HepG2 (cell line): ENCODE data around the gene ABI2. TPM values are rescaled to one million over a fixed set of nuclear protein-coding genes. Genes with fewer than 3 reads are reported as not detected.
"Not testable (repeated sequence)": the region's sequence is repeated elsewhere in the genome, so short reads cannot be mapped to it uniquely, and the experiment has no call there.

ENCODE experiments used
- ATAC-seq: fragments of 200-7000 bp; cut with Tn5 transposase; 3 replicates; pipeline ENCODE4 v1.9.1; 2020; ENCODE audit warnings: mild to moderate bottlenecking, moderate library complexity
- BruUV-seq: library from RNA; stranded (reverse); fragments of 400-500 nt; replicated peaks from 2 replicates; lab custom pipeline; 2021; lab: Mats Ljungman, UMichigan
- CTCF ChIA-PET: fragments of 300-600 bp; formaldehyde crosslinking; extraction: SDS; loops from one replicate; lab custom pipeline; 2021; ENCODE audit warnings: low total read pairs, inconsistent platforms, low intra/inter-chr PET ratio; lab: Yijun Ruan, JAX
- POLR2A ChIA-PET: fragments of 350-600 bp; sonication (Branson Sonifier 250); formaldehyde crosslinking; loops from one replicate; lab custom pipeline; 2020; ENCODE audit warnings: antibody characterized with exemption, inconsistent platforms; lab: Yijun Ruan, JAX
- DNase-seq: peaks from one replicate; pipeline ENCODE4 v3.0.0-alpha.2; 2015; ENCODE audit warnings: low spot score
- FAIRE-seq: peaks from 3 replicates; lab custom pipeline; 2011; peaks lifted over from hg19 to GRCh38; lab: Jason Lieb, UNC
- H2AFZ ChIP-seq: one replicate; pipeline ENCODE4 v1.6.1; 2011; ENCODE audit warnings: low read length, inconsistent platforms
- H3K27ac ChIP-seq: fragments of 300-600 bp; 3 replicates; pipeline ENCODE4 v1.8.0; 2011; ENCODE audit warnings: mixed run types, mild to moderate bottlenecking, mixed read lengths, low read length, inconsistent platforms; ENCODE audit not compliant: insufficient read depth; ENCODE audit errors: extremely low read length
- H3K27me3 ChIP-seq, 2 experiments: fragments of 200-600 bp in 1 of 2; 2 replicates in 1 of 2; 3 replicates in 1 of 2; pipeline versions ENCODE4 v1.6.0 to v1.8.0; 2011; ENCODE audit warnings: low read length in 2 of 2, mild to moderate bottlenecking in 2 of 2, moderate library complexity in 2 of 2, inconsistent platforms in 1 of 2; ENCODE audit not compliant: insufficient read depth in 2 of 2, control insufficient read depth in 1 of 2
- H3K36me3 ChIP-seq, 2 experiments: fragments of 200-600 bp in 1 of 2; replicated peaks in 1 of 2; 2 replicates in 1 of 2; 3 replicates in 1 of 2; pipeline versions ENCODE4 v1.5.1 to v1.8.0; 2011; ENCODE audit warnings: low read length in 2 of 2, inconsistent platforms in 1 of 2; ENCODE audit not compliant: insufficient read depth in 2 of 2, control insufficient read depth in 1 of 2
- H3K4me1 ChIP-seq: 2 replicates; pipeline ENCODE4 v1.5.1; 2012; ENCODE audit warnings: low read length, inconsistent platforms; ENCODE audit not compliant: insufficient read depth
- H3K4me2 ChIP-seq: 2 replicates; pipeline ENCODE4 v1.6.0; 2011; ENCODE audit warnings: low read depth, low read length, inconsistent platforms
- H3K4me3 ChIP-seq, 3 experiments: fragments of 200-600 bp in 1 of 3; sonication (generic), shearing (Covaris generic) in 1 of 3; replicated peaks in 1 of 3; 2 replicates each; pipeline ENCODE4 v1.5.1; 2011 to 2016; ENCODE audit warnings: low read length in 3 of 3, inconsistent platforms in 2 of 3, low read depth in 2 of 3, mild to moderate bottlenecking in 2 of 3, control low read depth in 1 of 3, mixed read lengths in 1 of 3; ENCODE audit not compliant: insufficient read depth in 1 of 3
- H3K79me2 ChIP-seq: one replicate; pipeline ENCODE4 v1.6.1; 2011; ENCODE audit warnings: low read length, inconsistent platforms; ENCODE audit not compliant: insufficient read depth
- H3K9ac ChIP-seq: 2 replicates; pipeline ENCODE4 v1.6.0; 2011; ENCODE audit warnings: mild to moderate bottlenecking, low read depth, low read length, inconsistent platforms; ENCODE audit not compliant: insufficient read depth
- H3K9me3 ChIP-seq: 2 replicates; pipeline ENCODE4 v1.5.1; 2012; ENCODE audit warnings: mild to moderate bottlenecking, low read length
- H4K20me1 ChIP-seq: 2 replicates; pipeline ENCODE4 v1.6.0; 2011; ENCODE audit warnings: inconsistent platforms, mild to moderate bottlenecking, low read length, moderate library complexity; ENCODE audit not compliant: insufficient read depth
- GTF2F1 ChIP-seq: fragments of 150-350 bp; IDR thresholded peaks from 2 replicates; pipeline ENCODE4 v1.6.1; 2014; ENCODE audit warnings: low read length
- KDM1A ChIP-seq: IDR thresholded peaks from 2 replicates; pipeline ENCODE4 v1.6.1; 2016; ENCODE audit warnings: missing compliant biosample characterization
- MTF2 ChIP-seq: sonication (generic); formaldehyde crosslinking; IDR thresholded peaks from 2 replicates; pipeline ENCODE4 v1.5.0; 2020; ENCODE audit warnings: missing genetic modification reagents, borderline replicate concordance
- NR2F6 ChIP-seq, 2 experiments: IDR thresholded peaks; 2 replicates each; pipeline ENCODE4 v1.6.1; 2016; ENCODE audit warnings: antibody characterized with exemption in 1 of 2, mild to moderate bottlenecking in 1 of 2
- ZBTB2 ChIP-seq: sonication (generic); formaldehyde crosslinking; IDR thresholded peaks from 2 replicates; pipeline ENCODE4 v1.8.0; 2022; ENCODE audit warnings: low read depth, missing genetic modification reagents
- ZNF431 ChIP-seq: sonication (generic); formaldehyde crosslinking; IDR thresholded peaks from 2 replicates; pipeline ENCODE4 v1.9.0; 2022; ENCODE audit warnings: missing genetic modification reagents, low read depth, mild to moderate bottlenecking, borderline replicate concordance
- ZNF841 ChIP-seq: sonication (generic); formaldehyde crosslinking; IDR thresholded peaks from 2 replicates; pipeline ENCODE4 v1.8.1; 2023; ENCODE audit warnings: missing genetic modification reagents, borderline replicate concordance
- WGBS: methylation state at CpG from one replicate; pipeline ENCODE4 v1.1.6; 2017; ENCODE audit warnings: low lambda C conversion rate; 5-methylcytosine and 5-hydroxymethylcytosine counted together
- in situ Hi-C: cut with HindIII; loops from 2 replicates; pipeline ENCODE4 v1.10.0; 2017; ENCODE audit warnings: low pct_unique_long_range_greater_than_20kb; ENCODE audit not compliant: extremely low pct_ligation_motif_present
- intact Hi-C: fragments of 100-400 bp; cut with micrococcal nuclease; formaldehyde crosslinking; loops from one replicate; pipeline ENCODE4 v1.10.0; 2022; ENCODE audit not compliant: unreplicated experiment
- polyA plus RNA-seq, 8 experiments: library from polyadenylated mRNA; depleted of rRNA in 3 of 8; stranded (reverse) in 7 of 8; unstranded in 1 of 8; fragments of >200 nt; fragmentation: Illumina TruSeq in 4 of 8; extraction: Trizol in 4 of 8; gene quantifications; 2 replicates each; pipeline versions ENCODE4 v1.2.1 to v1.2.3, GENCODE V29; 2011 to 2016; ENCODE audit warnings: low read depth in 4 of 8, missing spikeins in 1 of 8, mixed read lengths in 1 of 8; ENCODE audit not compliant: insufficient read depth in 1 of 8
- total RNA-seq, 5 experiments: library from RNA; depleted of rRNA; stranded (reverse); fragments of >200 nt; fragmentation: Illumina TruSeq; extraction: Trizol; gene quantifications; 2 replicates each; pipeline ENCODE4 v1.2.3, GENCODE V29; 2016; ENCODE audit warnings: low read depth in 1 of 5
- TF ChIP-seq, protein P1 (sequence below), 2 experiments: sonication (generic) in 1 of 2; formaldehyde crosslinking in 1 of 2; IDR thresholded peaks; 2 replicates each; pipeline versions ENCODE4 v1.4.0 to v1.6.1; 2016 to 2020; ENCODE audit warnings: borderline replicate concordance in 1 of 2, low read depth in 1 of 2, mild to moderate bottlenecking in 1 of 2, missing genetic modification reagents in 1 of 2
- TF ChIP-seq, protein P2 (sequence below): sonication (generic); formaldehyde crosslinking; IDR thresholded peaks from 2 replicates; pipeline ENCODE4 v1.4.0; 2020; ENCODE audit warnings: missing genetic modification reagents

ABI2 gene
- total and polyA plus RNA-seq, 2 of the 13 experiments (the other 11 are each of a cell fraction or from before 2014, with no cell fraction given), result 28.4 to 32.4 TPM

DNA sequence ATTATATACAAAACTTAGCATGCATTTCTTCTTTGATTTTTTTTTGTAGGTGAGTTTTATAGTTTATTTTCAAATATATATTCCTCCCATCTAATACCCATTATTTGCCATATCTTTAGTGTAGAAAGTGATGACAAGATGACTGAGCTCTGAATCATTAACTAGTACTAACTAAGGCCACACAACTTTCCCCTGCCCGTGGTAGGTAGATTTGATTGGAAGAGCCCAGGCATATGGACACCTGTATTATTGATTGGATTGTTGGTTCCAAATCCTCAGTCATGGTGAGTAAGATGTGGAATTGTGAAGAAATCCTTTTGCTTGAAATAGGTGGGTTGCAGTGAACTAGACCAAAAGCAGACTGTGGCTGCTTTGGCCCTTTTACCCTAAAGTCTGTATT, 54.8 kb downstream of the ABI2 start:
- Histone ChIP-seq H3K27me3 (no peaks in the 10 kb centered on the region), H3K36me3 (no peaks in the 10 kb centered on the region; a peak in 2 of 5 replicates), H3K9me3 (no peaks in the 10 kb centered on the region), H3K4me1 (no peaks in the 10 kb centered on the region), H3K79me2 (no peaks in the 10 kb centered on the region), H3K27ac (no peak overlapping the region), H3K4me2 (no peak overlapping the region), H2AFZ (no peak overlapping the region), H4K20me1 (no peaks in the 10 kb centered on the region), H3K9ac (no peak overlapping the region), H3K4me3 (no peak overlapping the region)
- CTCF ChIA-PET, result no interaction called here
- POLR2A ChIA-PET, result no interaction called here
- no peak for FAIRE-seq
- in situ Hi-C loops (no loop called here), intact Hi-C loops (no loop called here)
- WGBS, result 92% methylated on average over 1 of the region's 1 CpG
- DNase-seq, result no peak
- no peak for ATAC-seq
- no TSS peak for BruUV-seq
- no peak for TF ChIP-seq ZNF841 (CRISPR knock-in tag)
- TF ChIP-seq ZBTB2, result no peak
- no peak for TF ChIP-seq NR2F6 (IDR thresholded peaks at IDR 0.05)
- TF ChIP-seq NR2F6 (CRISPR knock-in tag; IDR thresholded peaks at IDR 0.05), result no peak
- TF ChIP-seq KDM1A (CRISPR knock-in tag), result no peak
- no peak for TF ChIP-seq GTF2F1
- no peak for TF ChIP-seq MTF2
- no peak for TF ChIP-seq ZNF431 (CRISPR knock-in tag)
- TF ChIP-seq, protein P1, sequence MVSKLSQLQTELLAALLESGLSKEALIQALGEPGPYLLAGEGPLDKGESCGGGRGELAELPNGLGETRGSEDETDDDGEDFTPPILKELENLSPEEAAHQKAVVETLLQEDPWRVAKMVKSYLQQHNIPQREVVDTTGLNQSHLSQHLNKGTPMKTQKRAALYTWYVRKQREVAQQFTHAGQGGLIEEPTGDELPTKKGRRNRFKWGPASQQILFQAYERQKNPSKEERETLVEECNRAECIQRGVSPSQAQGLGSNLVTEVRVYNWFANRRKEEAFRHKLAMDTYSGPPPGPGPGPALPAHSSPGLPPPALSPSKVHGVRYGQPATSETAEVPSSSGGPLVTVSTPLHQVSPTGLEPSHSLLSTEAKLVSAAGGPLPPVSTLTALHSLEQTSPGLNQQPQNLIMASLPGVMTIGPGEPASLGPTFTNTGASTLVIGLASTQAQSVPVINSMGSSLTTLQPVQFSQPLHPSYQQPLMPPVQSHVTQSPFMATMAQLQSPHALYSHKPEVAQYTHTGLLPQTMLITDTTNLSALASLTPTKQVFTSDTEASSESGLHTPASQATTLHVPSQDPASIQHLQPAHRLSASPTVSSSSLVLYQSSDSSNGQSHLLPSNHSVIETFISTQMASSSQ (IDR thresholded peaks at IDR 0.05; ENCODE audit: low read depth), result no peak
- TF ChIP-seq, protein P1 (CRISPR knock-in tag; IDR thresholded peaks at IDR 0.05; ENCODE audit: borderline replicate concordance), result no peak
- TF ChIP-seq, protein P2, sequence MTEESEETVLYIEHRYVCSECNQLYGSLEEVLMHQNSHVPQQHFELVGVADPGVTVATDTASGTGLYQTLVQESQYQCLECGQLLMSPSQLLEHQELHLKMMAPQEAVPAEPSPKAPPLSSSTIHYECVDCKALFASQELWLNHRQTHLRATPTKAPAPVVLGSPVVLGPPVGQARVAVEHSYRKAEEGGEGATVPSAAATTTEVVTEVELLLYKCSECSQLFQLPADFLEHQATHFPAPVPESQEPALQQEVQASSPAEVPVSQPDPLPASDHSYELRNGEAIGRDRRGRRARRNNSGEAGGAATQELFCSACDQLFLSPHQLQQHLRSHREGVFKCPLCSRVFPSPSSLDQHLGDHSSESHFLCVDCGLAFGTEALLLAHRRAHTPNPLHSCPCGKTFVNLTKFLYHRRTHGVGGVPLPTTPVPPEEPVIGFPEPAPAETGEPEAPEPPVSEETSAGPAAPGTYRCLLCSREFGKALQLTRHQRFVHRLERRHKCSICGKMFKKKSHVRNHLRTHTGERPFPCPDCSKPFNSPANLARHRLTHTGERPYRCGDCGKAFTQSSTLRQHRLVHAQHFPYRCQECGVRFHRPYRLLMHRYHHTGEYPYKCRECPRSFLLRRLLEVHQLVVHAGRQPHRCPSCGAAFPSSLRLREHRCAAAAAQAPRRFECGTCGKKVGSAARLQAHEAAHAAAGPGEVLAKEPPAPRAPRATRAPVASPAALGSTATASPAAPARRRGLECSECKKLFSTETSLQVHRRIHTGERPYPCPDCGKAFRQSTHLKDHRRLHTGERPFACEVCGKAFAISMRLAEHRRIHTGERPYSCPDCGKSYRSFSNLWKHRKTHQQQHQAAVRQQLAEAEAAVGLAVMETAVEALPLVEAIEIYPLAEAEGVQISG (CRISPR knock-in tag), result no peak

GRCh38 chr2:203388153-203388552, 60.0 kb downstream of the ABI2 start:
- POLR2A ChIA-PET, H3K27ac ChIP-seq, in situ Hi-C loops, H3K9me3 ChIP-seq, BruUV-seq, CTCF ChIA-PET, H3K9ac ChIP-seq, H2AFZ ChIP-seq, H3K4me3 ChIP-seq, H3K4me2 ChIP-seq, H4K20me1 ChIP-seq, FAIRE-seq, H3K79me2 ChIP-seq, H3K27me3 ChIP-seq, H3K4me1 ChIP-seq, DNase-seq, intact Hi-C loops, ATAC-seq: not testable (repeated sequence)
- whole genome bisulfite sequencing, result 99% methylated on average over 6 of the region's 6 CpGs
- H3K36me3 ChIP-seq, result peaks cover 1 to 15% of the 10 kb centered on the region in 2 experiments; a peak in 3 of 5 replicates
